Medulla oblongata (tissue), 1 donor: ENCODE measurements around the gene FNDC3B.
A peak's percentile ranks its signal among the peaks of the same experiment; 100 is the strongest.

Experiments
- DNase-seq: peaks from one replicate; pipeline ENCODE4 v3.0.0-alpha.2; 2015; ENCODE audit errors: extremely low spot score

The FNDC3B gene

DNA sequence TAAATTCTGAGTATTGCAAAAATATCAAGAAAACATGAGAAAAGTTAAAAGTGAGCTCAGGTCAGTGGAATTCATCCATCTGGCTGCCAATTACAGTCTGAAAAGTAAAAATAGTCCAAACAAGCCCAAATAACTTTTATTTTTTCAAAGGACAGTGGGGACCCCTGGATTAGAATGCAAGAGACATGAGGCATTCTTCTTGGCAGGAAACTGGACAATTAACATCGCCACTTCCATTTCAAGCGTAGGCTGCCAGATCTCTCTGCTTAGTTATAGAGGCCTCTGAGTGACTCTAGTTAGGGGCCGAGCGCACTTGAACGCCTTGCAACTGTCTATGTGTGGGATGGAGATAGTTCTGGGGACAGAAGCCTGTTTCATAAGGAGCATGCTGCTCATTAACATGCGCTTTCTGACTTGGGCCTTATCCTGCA is 219.7 kb downstream of the FNDC3B start:
- DNase-seq, result peak; percentile 33

DNA sequence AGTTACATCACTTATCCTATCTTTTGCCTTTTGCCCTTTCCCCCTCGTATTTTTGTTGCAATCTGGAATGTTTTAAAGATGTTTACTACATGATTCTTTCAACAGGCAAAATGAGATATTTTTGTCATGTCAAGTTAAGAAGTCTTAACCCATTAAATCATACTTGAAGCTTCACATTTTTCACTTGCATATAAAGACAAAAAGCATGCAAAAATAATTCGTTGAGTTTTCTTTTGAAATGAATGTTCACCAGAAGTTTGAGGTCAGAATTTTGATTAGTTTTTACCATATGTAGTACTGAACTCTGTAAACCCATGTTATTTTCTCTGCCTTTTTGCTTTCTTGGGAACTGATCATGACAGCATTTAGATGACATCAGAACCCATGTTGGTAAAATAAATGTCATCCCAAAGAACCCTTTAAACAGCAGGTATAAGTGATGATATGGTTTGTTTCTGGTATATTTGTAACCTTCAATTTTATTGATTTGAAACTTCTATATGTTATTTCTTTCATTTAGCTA is 220.4 kb downstream of the FNDC3B start:
- DNase-seq, result no peak

DNA sequence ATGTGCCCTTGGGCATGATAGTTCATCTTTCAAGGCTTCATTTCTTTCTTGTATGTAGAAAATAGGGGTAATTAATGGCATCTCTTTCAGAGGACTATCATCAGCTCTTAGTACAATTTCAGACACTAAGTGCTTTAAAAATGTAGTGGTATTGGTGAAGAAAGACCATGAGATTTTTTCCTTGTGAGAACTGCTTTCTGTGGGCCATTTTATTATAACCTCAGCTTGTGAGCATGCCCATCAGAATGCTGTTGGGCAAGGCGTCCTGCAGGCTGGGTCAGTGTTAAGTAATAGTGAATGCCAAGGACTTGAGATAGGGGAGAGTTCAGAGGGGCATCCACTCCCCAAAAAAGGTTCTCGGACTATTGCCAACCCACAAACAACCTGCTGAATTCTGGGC is 221.0 kb downstream of the FNDC3B start:
- DNase-seq, result no peak

DNA sequence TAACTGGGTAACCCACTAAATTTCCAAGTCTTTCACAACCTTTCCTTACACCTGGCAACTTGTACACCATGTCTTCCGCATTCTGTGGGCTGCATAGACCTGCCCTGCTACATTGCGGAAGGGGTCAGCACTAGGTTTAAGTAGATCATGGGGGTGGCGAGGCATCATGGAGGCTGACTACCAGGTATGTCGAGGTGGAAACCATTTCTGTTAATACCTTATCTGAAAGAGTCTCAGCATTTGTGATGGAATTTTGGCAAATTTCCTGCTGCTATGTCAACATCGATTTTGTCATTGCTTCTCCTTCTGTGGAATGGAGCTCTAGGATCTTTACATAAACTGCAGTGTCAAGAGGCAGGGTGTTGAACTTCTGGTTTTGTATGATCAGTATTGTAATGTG is 221.7 kb downstream of the FNDC3B start:
- no peak for DNase-seq

DNA sequence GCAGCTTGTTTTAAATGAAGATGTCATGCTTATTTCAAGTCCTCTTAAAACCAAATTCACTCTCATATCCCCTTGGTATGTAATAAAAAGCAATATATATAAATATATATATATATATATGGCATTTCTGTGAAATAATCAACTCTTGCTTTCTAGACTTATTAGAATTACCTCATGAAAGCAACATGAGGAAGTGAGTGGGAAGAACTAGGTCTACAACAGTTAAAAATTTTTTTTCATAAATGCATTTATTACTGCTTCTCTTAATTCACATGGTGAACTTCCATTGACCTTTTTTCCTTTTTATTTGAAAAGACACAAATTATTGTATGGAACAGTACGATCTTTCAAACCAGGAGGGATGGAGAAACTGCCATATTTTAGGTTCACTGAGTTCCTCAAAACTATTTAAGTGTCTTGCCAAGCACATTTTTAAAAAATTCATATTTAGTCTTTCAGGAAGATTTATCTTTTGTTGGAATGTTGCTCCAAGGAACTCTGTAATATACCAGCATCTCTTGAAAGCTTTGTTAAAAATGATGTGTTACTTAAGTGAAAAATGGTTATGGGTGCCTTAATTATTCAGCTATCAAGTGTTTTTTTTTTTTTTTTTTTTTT is 223.7 kb downstream of the FNDC3B start:
- no peak for DNase-seq

DNA sequence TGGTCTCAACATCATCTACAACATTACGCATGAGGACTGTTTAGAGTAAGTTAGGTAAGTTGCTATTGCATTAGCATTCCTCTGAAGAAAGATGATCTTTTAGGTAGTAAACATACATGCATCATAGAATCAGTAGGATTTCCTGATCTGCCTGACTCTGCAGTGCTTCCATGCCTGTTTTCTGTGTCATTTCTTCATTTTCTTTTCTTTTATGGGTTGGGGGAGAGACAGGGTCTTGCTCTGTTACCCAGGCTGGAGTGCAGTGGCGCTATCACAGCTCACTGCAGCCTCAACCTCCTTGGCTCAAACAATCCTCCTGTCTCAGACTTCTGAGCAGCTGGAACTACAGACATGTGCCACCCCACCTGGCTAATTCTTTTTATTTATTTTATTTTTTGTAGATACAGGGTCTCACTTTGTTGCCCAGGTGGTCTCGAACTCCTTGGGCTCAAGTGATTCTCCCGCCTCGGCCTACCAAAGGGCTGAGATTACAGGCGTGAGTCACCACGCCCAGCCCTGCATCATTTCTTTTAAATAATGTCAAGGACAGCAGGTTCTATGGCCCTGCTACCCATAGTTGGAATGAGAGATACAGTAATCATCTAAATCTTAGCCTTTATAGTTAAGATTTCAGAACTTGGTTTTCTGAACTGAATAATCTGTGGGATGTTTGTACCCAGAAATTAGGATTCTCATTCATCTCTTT is 224.6 kb downstream of the FNDC3B start:
- DNase-seq, result no peak

DNA sequence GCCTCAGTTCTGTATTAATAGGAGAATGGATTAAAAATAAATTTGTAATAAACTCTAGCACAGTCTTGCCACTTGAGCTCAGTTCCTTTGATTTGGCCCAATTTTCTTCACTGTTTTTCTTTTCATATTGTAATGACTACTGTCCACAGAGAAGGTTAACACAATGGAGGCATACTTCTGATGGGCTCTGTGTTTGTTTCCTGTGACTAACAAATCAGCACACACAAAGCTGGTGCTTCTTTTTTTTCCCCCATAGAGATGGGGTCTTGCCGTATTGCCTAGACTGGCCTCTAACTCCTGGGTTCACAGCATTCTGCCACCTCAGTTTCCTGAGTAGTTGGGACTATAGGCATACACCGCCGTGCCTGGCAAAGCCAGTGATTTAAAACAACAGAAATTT is 226.7 kb downstream of the FNDC3B start:
- no peak for DNase-seq

DNA sequence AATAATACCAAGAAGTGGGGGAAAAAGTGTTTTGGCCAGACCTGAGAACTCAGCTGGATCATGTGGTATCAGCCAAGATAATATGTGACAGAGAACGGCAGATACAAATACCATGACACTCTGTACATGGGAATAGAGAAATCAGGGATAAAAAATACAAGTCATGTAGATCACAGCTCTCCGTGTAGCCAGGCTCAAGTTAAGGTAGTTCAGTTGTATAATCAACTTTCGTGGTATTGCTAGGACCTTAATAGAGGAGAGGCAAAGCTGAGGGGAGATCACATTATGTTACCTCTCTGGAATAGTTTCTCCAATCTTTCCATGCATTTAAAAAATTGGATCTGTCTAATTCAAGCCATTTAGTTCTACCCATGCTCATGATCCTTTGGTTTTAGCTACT is 229.0 kb downstream of the FNDC3B start:
- DNase-seq, result no peak

DNA sequence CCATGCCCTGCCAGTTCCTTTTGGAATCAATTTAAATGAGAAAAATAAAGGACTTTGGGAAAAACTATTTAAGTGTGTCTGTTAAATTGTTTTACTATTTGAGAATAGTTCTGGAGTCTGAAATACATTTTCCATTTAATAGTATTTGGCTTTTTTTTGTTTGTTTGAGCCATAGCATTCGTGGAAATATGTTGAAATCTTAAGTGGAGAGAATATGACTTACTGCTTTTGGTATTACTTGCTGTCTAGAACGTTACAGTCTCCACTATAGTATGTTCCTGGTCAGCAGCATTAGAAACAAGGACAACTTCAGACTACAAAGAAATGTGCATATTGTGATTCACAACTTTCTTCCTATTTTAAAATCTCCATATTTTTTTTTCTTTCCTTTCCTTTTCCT is 229.5 kb downstream of the FNDC3B start:
- DNase-seq, result no peak

DNA sequence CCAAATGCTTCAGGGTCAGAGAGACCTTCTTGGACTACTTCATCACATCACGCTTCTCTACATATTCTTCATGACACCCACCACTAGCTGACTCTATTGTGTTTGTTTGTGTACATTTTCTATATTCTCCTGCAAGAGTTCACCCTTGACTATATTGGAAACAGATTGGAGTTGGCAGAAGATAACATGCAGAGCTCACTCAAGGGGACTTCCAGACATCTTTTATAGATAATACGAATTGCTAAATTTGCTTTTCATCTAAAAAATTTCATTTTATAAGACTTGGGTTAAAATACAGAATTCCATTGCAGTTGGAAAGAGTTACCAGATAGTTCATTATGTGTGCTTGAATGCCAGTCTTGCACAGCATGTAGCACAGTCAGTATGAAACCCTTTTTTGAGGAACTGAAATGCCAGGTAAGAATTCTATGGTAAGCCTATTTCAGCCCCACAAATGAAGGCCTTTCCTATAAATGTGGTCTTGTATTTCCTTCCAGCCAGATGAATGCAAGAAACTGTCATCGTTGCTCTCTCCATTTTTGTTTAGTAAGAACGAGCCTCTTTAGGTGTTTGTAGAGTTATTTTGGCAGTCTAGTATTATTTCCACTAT is 231.3 kb downstream of the FNDC3B start:
- DNase-seq, result no peak

DNA sequence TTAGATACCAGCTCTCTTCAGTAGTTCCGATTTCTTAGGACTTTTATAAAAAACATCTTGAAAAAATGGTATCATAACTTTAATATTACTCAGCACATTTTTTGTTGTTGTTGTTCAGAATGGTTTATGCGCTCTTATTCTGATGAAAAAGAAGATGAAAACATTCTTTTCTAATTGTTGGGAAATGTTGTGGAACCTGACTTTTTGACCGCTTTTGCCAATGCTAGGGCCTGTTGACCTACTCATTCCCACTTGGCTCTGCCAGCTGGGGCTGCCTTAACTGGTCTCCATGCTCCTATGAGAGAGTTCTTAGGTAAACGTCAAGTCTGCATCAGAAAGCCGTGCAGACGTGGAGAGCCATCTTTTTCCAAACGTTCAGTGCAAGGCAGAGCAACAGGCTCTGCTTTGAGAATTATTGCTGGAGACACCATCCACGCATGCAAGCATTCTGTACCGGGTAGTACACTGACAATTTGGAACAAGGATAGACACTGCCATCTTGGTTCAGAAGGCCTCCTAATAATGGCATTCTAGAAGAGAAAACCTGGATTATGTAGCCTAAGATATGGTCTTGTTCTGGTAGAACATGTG is 232.1 kb downstream of the FNDC3B start:
- no peak for DNase-seq

DNA sequence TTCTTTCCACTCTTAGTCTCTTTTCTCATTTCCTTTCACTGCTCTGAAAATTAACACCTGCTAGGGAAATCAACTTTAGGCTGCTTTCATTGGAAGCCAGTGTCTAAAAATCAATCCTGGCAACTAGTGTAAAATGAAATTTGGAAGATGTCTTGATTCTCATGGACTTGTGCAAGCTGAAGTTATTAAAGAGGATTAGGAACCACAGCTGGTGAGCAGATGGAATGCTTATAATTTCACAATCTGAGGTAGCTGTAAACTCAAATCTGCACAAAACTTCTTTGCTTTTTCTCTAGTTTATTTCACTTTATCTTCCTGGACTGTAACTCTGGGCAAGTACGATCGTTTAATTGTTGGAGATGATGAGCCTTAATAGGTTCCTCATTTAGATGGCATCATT is 233.3 kb downstream of the FNDC3B start:
- DNase-seq, result no peak

DNA sequence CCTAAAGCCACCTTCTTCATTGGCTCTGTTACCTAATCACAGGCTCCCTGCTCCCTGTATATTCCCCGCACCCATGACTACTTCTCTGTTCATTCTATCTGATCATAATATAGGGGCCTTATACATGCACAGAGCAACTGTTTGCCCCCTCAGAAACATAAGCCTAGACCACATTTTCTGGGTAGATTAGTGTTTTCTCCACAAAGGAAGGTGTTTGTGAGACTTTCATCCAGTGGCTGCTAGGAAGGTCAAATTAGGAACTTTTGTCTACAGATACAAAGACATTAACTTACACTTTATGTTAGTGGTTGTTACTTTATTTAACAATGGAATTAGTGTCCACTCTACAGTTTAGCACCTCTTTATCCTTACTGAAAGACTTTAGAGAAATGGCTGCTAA is 234.0 kb downstream of the FNDC3B start:
- no peak for DNase-seq

DNA sequence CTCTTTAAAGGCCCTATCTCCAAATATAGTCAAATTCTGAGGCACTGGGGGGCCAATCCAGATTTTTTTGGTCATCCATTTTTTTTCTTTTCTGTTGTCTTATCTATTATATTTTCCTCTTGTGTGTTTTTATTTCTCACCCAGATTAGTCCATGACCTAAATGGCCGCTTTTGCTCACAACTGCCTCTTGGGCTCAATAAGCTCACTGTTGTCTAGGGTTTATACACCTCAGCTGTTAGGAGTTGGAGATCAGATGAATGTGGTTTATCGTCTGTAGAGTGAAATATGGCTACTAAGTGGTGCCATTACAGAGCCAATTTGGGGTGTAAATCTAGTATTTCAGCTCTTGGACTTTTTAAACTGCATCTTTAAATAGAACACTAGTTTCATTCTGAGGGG is 235.5 kb downstream of the FNDC3B start:
- DNase-seq, result no peak

DNA sequence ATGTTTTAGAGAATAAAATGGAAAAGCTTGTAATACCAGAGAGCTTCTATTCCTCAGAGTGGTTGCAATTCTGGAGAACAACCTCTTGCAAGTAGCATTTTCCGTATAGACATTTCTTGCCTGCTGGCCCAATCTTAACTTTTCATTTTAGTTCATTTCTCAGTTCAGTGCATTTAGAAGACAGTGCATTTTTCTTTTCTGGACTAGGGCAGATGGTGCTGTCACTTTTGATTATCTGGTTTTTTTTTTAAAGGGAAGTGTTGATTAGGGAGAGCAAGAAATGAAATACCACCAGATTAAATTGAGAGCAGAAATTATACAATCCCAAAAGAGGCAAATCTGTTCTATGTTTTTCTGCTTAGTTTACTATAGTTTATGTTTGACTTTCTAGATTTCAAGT is 236.2 kb downstream of the FNDC3B start:
- DNase-seq, result no peak

DNA sequence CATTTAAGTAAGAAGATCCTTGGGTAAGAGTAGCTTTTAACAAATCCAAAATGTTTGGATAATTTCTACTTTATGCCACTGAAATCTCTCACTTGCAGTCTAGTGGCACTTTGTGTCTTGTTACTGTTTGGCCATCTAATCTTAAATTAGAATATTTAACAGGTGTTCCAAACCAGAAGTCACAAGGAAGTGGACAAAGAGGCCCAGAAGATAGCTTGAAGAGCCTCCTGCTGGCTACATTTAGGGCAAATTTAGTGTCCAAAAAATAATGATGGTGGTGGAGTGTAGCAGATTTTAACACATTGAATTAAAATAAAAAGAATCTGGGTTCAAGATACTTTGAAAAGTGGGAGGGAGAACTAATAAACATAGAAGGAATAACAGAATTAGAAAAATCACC is 236.7 kb downstream of the FNDC3B start:
- DNase-seq, result no peak

DNA sequence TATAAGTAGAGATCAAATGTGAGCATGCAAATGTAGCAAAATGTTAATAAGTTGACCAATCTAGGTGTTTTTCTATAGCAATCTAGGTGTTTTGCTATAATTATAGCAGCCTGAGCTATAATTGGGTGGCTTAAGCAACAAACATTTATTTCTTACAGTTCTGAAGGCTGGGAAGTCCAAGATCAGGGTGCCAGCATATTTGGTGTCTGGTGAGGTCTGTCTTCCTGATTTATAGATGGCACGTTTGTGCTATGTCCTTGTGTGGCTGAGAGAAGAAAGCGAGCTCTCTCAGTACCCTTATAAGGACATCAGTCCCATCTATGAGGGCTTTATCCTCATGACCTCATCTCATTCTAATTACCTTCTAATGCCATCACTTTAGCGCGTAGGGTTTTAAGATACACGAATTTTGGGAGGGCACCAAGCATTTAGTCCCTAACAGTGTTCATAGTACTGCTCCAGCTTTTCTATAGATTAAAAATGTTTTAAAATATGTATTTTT is 237.8 kb downstream of the FNDC3B start:
- DNase-seq, result no peak

DNA sequence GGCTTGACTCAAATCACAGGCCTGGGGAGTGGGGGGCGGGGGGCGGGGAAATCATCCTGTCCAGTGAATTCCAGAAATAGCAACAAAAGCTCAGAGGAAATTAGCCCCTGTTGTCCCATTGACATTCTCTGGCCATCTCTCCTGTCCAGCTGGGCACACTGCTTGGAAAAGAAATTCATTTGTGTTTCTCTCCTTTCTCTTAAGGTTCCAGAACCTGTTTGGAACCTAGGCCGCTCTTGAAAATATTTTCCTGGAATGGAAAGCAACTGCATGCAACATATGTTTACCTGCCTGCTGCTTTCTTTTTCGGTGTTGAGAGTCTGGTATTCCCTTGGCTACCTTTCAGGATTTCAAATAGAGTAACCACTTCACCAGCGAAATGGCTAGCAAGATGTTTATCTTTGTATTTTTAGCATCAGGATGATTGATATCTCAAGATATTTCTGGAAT is 239.8 kb downstream of the FNDC3B start:
- no peak for DNase-seq

DNA sequence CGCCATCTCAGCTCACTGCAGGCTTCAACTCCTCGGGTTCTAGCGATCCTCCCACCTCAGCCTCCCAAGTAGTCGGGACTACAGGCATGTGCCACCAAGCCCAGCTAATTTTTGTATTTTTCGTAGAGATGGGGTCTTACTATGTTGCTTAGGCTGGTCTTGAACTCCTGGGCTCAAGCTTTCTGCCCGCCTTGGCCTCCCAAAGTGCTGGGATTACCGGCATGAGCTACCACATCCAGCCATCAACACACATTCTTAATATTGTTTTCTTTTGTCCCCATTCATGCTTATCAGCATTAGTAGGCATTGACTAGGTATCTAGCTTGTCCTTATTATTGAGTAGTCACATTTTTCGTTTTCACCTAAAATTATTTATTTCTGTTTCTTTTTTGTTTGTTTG is 240.6 kb downstream of the FNDC3B start:
- no peak for DNase-seq

DNA sequence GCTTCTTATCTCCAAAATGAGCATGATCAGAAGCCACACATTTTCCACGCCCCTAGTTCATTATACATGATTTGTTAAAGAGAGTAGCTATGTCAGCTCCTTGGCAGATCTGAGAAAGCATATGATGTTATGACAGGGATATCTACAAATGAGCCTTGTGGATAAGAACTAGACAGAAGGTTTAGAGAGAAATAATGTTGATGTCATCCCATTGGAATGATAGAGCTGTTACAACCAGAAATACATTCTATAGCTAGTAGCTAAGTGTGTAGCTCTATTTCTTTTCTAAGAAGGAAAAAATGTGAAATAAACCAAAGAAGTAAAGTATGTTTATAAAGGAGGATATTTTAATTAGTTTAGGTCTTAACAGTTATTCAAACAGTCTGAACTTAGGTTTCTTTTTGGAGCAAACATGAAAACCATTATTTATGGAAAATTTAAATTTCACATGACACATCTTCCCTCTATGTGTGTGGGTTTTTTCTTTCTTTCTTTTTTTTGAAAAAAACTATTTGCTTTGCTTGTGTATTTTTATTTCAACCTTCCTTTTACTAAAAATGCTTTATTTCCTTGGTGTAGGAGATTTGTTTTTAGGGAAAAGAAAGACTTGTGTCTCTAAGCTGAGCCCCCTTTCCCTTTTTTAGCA is 241.2 kb downstream of the FNDC3B start:
- no peak for DNase-seq

DNA sequence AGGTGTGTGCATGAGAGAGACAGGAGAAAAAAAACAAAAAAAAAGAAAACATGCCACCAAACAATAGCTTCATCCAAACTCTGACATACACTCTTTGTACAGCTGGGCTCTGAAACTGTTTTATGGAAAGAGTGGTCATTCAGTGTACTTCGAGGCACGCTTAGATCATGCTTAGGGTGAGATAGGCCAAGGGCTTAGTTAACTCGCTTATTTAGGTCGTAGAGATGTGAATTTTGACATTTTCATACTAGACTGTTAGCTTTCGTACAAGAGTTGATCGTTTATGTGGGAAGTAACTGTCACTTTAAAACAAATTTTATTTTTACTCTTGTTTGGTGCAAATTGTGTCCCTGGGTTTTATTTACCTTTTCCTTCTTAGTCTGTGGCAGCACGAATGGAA is 242.5 kb downstream of the FNDC3B start:
- no peak for DNase-seq

DNA sequence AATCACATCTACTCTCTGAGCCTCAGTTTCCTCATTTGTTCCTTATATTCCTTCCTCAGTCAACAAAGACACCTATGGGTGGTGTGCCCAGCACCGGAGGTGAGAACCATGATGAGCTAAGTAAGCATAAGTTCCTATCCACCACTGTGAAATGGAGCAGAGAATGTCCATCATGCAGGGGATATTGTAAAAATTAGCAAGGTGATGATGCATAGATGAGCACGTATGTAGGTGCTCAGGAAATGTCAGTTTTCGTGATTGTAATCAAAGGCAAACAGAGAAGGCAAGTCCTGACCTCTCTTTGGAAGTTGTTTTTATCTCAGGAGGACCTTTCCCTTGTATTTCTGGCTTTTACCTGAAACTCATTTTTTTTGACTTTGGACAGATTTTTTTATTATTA is 243.5 kb downstream of the FNDC3B start:
- DNase-seq, result no peak
